Skeletal muscle satellite cell (primary cell): ENCODE measurements around the gene IFFO2.
"Not testable (repeated sequence)": the region's sequence is repeated elsewhere in the genome, so short reads cannot be mapped to it uniquely, and the experiment has no call there.

Experiments
- H3K27me3 ChIP-seq: 2 replicates; pipeline ENCODE4 v1.7.0; 2013; ENCODE audit warnings: low read length; ENCODE audit not compliant: control insufficient read depth, insufficient read depth
- H3K36me3 ChIP-seq: 2 replicates; pipeline ENCODE4 v1.7.0; 2013; ENCODE audit warnings: mild to moderate bottlenecking, control low read depth, low read length; ENCODE audit not compliant: insufficient read depth
- H3K4me1 ChIP-seq: 2 replicates; pipeline ENCODE4 v1.7.0; 2013; ENCODE audit warnings: low read length; ENCODE audit not compliant: control insufficient read depth, insufficient read depth
- H3K4me2 ChIP-seq: 2 replicates; pipeline ENCODE4 v1.7.0; 2013; ENCODE audit warnings: mild to moderate bottlenecking, low read length
- H3K4me3 ChIP-seq: 2 replicates; pipeline ENCODE4 v1.7.0; 2013; ENCODE audit warnings: low read length
- H3K9ac ChIP-seq: 2 replicates; pipeline ENCODE4 v1.7.0; 2013; ENCODE audit warnings: mild to moderate bottlenecking, low read depth, low read length, moderate library complexity
- H3K9me3 ChIP-seq: replicated peaks from 2 replicates; pipeline ENCODE4 v1.7.0; 2013; ENCODE audit warnings: mild to moderate bottlenecking, control low read depth, low read length

IFFO2 gene

GRCh38 chr1:18898567-18898966 is 57.9 kb downstream of the IFFO2 start:
- Histone ChIP-seq H3K4me1 (peaks cover 16% of the 10 kb centered on the region), H3K27me3 (no peaks in the 10 kb centered on the region), H3K36me3 (no peaks in the 10 kb centered on the region), H3K4me3 (no peak overlapping the region), H3K9ac (no peak overlapping the region), H3K9me3 (no peaks in the 10 kb centered on the region), H3K4me2 (no peak overlapping the region)

GRCh38 chr1:18895317-18895716 is 61.2 kb downstream of the IFFO2 start:
- Histone ChIP-seq H3K9me3 (no peaks in the 10 kb centered on the region), H3K36me3 (no peaks in the 10 kb centered on the region), H3K27me3 (no peaks in the 10 kb centered on the region), H3K4me2 (no peak overlapping the region), H3K9ac (no peak overlapping the region), H3K4me3 (no peak overlapping the region), H3K4me1 (peaks cover 6% of the 10 kb centered on the region)

- H3K9ac ChIP-seq, result no peak overlapping the region
Measured at GRCh38 chr1:18893120-18893519, 63.4 kb downstream of the IFFO2 start.

GRCh38 chr1:18891858-18892257 is 64.6 kb downstream of the IFFO2 start:
- H3K4me2 ChIP-seq, H3K27me3 ChIP-seq, H3K9me3 ChIP-seq, H3K9ac ChIP-seq, H3K36me3 ChIP-seq, H3K4me1 ChIP-seq, H3K4me3 ChIP-seq: not testable (repeated sequence)

More at GRCh38 chr1:18893120-18893519, 63.4 kb downstream of the IFFO2 start:
- no peaks in the 10 kb centered on the region for H3K9me3 ChIP-seq
- peaks cover 6% of the 10 kb centered on the region for H3K4me1 ChIP-seq
- no peaks in the 10 kb centered on the region for H3K36me3 ChIP-seq
- no peaks in the 10 kb centered on the region for H3K27me3 ChIP-seq
- H3K4me3 ChIP-seq, result no peak overlapping the region
- no peak overlapping the region for H3K4me2 ChIP-seq

- H3K36me3 ChIP-seq, result no peaks in the 10 kb centered on the region
- no peak overlapping the region for H3K4me3 ChIP-seq
- no peaks in the 10 kb centered on the region for H3K9me3 ChIP-seq
- no peak overlapping the region for H3K4me2 ChIP-seq
- H3K27me3 ChIP-seq, result no peaks in the 10 kb centered on the region
- no peak overlapping the region for H3K9ac ChIP-seq
- H3K4me1 ChIP-seq, result peaks cover 10% of the 10 kb centered on the region
Measured at GRCh38 chr1:18891426-18891780, 65.1 kb downstream of the IFFO2 start.

GRCh38 chr1:18890706-18891425 is 65.6 kb downstream of the IFFO2 start:
- no peaks in the 10 kb centered on the region for H3K27me3 ChIP-seq
- H3K4me3 ChIP-seq, result no peak overlapping the region
- no peak overlapping the region for H3K9ac ChIP-seq
- no peaks in the 10 kb centered on the region for H3K36me3 ChIP-seq
- peaks cover 15% of the 10 kb centered on the region for H3K4me1 ChIP-seq
- no peaks in the 10 kb centered on the region for H3K9me3 ChIP-seq
- H3K4me2 ChIP-seq, result peak overlapping the region; percentile 2

- Histone ChIP-seq H3K36me3 (no peaks in the 10 kb centered on the region), H3K9me3 (no peaks in the 10 kb centered on the region), H3K4me3 (no peak overlapping the region), H3K9ac (no peak overlapping the region), H3K27me3 (no peaks in the 10 kb centered on the region), H3K4me1 (peaks cover 17% of the 10 kb centered on the region), H3K4me2 (no peak overlapping the region)
Measured at GRCh38 chr1:18886003-18886335, 70.5 kb downstream of the IFFO2 start.

GRCh38 chr1:18885311-18886002 is 71.0 kb downstream of the IFFO2 start:
- peaks cover 11% of the 10 kb centered on the region for H3K4me1 ChIP-seq
- no peaks in the 10 kb centered on the region for H3K9me3 ChIP-seq
- no peak overlapping the region for H3K4me3 ChIP-seq
- H3K9ac ChIP-seq, result no peak overlapping the region
- H3K36me3 ChIP-seq, result no peaks in the 10 kb centered on the region
- no peak overlapping the region for H3K4me2 ChIP-seq
- no peaks in the 10 kb centered on the region for H3K27me3 ChIP-seq

- Histone ChIP-seq H3K4me3 (no peak overlapping the region), H3K9me3 (no peaks in the 10 kb centered on the region), H3K36me3 (no peaks in the 10 kb centered on the region), H3K4me2 (no peak overlapping the region), H3K27me3 (no peaks in the 10 kb centered on the region), H3K4me1 (peaks cover 11% of the 10 kb centered on the region), H3K9ac (no peak overlapping the region)
Measured at GRCh38 chr1:18884727-18885126, 71.7 kb downstream of the IFFO2 start.

GRCh38 chr1:18884419-18884717 is 72.1 kb downstream of the IFFO2 start:
- Histone ChIP-seq H3K4me1 (peaks cover 11% of the 10 kb centered on the region), H3K27me3 (no peaks in the 10 kb centered on the region), H3K36me3 (no peaks in the 10 kb centered on the region), H3K4me2 (no peak overlapping the region), H3K9ac (no peak overlapping the region), H3K4me3 (no peak overlapping the region), H3K9me3 (no peaks in the 10 kb centered on the region)

GRCh38 chr1:18883636-18884418 is 72.6 kb downstream of the IFFO2 start:
- no peak overlapping the region for H3K4me2 ChIP-seq
- H3K9me3 ChIP-seq, result no peaks in the 10 kb centered on the region
- H3K4me3 ChIP-seq, result no peak overlapping the region
- H3K9ac ChIP-seq, result no peak overlapping the region
- no peaks in the 10 kb centered on the region for H3K27me3 ChIP-seq
- H3K4me1 ChIP-seq, result peaks cover 11% of the 10 kb centered on the region
- no peaks in the 10 kb centered on the region for H3K36me3 ChIP-seq
